GM12878 (cell line): ENCODE measurements around the gene C19orf12. TPM values are rescaled to one million over a fixed set of nuclear protein-coding genes. Genes with fewer than 3 reads are reported as not detected.

Source experiments
- ATAC-seq: fragments of 200-7000 bp; cut with Tn5 transposase; 3 replicates; pipeline ENCODE4 v1.9.1; 2020; ENCODE audit warnings: mild to moderate bottlenecking, moderate library complexity
- BruUV-seq: library from RNA; stranded (reverse); fragments of 400-500 nt; replicated peaks from 2 replicates; lab custom pipeline; 2021; lab: Mats Ljungman, UMichigan
- CTCF ChIA-PET: fragments of 300-600 bp; sonication (Branson Sonifier 250); formaldehyde crosslinking; extraction: SDS; loops from one replicate; lab custom pipeline; 2021; ENCODE audit warnings: inconsistent platforms; lab: Yijun Ruan, JAX
- POLR2A ChIA-PET: fragments of 350-600 bp; formaldehyde crosslinking; extraction: SDS; loops from one replicate; lab custom pipeline; 2021; ENCODE audit warnings: inconsistent platforms; lab: Charles Lee
- RAD21 ChIA-PET: fragments of 300-600 bp; sonication (Branson Sonifier 250); formaldehyde crosslinking; loops from one replicate; lab custom pipeline; 2023; ENCODE audit warnings: antibody characterized with exemption; ENCODE audit not compliant: unreplicated experiment; lab: Charles Lee
- SMC1A ChIA-PET: fragments of 300-600 bp; sonication (Branson Sonifier 250); formaldehyde crosslinking; loops from one replicate; lab custom pipeline; 2023; ENCODE audit not compliant: unreplicated experiment, uncharacterized antibody; lab: Charles Lee
- DNase-seq: peaks from one replicate; pipeline ENCODE4 v3.0.0-alpha.2; 2011; ENCODE audit warnings: low read depth, low spot score
- FAIRE-seq: peaks from 3 replicates; lab custom pipeline; 2011; peaks lifted over from hg19 to GRCh38; lab: Jason Lieb, UNC
- H2AFZ ChIP-seq: 2 replicates; pipeline ENCODE4 v1.6.0; 2011; ENCODE audit warnings: low read depth, low read length, control low read depth; ENCODE audit not compliant: control insufficient read depth
- H3K27ac ChIP-seq: 2 replicates; pipeline ENCODE4 v1.5.1; 2011; ENCODE audit warnings: control low read depth; ENCODE audit not compliant: control insufficient read depth, insufficient read depth
- H3K27me3 ChIP-seq, 2 experiments: replicated peaks in 1 of 2; 2 replicates each; pipeline versions ENCODE4 v1.6.0 to v1.6.1; 2011; ENCODE audit warnings: low read length in 1 of 2; ENCODE audit not compliant: control insufficient read depth in 2 of 2, insufficient read depth in 2 of 2
- H3K36me3 ChIP-seq, 2 experiments: 2 replicates each; pipeline ENCODE4 v1.5.1; 2011; ENCODE audit warnings: low read length in 1 of 2; ENCODE audit not compliant: control insufficient read depth in 2 of 2, insufficient read depth in 2 of 2
- H3K4me1 ChIP-seq: 2 replicates; pipeline ENCODE4 v1.6.1; 2011; ENCODE audit warnings: mild to moderate bottlenecking, low read length, moderate library complexity, mixed read lengths; ENCODE audit not compliant: control insufficient read depth, insufficient read depth
- H3K4me2 ChIP-seq: 2 replicates; pipeline ENCODE4 v1.6.0; 2011; ENCODE audit warnings: control low read depth; ENCODE audit not compliant: control insufficient read depth, insufficient read depth
- H3K4me3 ChIP-seq: fragments of 200-600 bp; sonication (generic); 2 replicates; pipeline ENCODE4 v1.5.1; 2016
- H3K79me2 ChIP-seq: 2 replicates; pipeline ENCODE4 v1.6.0; 2011; ENCODE audit warnings: low read length; ENCODE audit not compliant: control insufficient read depth, insufficient read depth
- H3K9ac ChIP-seq: 2 replicates; pipeline ENCODE4 v1.8.0; 2011; ENCODE audit warnings: low read length, control low read depth, mixed read lengths; ENCODE audit not compliant: control insufficient read depth, insufficient read depth
- H3K9me3 ChIP-seq: replicated peaks from 3 replicates; pipeline ENCODE4 v1.5.1; 2011; ENCODE audit warnings: mild to moderate bottlenecking, low read length; ENCODE audit not compliant: control insufficient read depth, insufficient read depth
- H4K20me1 ChIP-seq: 2 replicates; pipeline ENCODE4 v1.6.0; 2011; ENCODE audit not compliant: control insufficient read depth, insufficient read depth
- ASH2L ChIP-seq: fragments of 300-600, 200-600 bp; sonication (generic); IDR thresholded peaks from 2 replicates; pipeline ENCODE4 v1.6.1; 2017; ENCODE audit warnings: low read depth, mild to moderate bottlenecking, borderline replicate concordance
- BCL3 ChIP-seq: IDR thresholded peaks from 2 replicates; pipeline ENCODE4 v1.6.1; 2011; ENCODE audit warnings: borderline replicate concordance, low read depth, mild to moderate bottlenecking, moderate library complexity, low read length; ENCODE audit not compliant: insufficient read depth, poor library complexity, severe bottlenecking
- ESRRA ChIP-seq: IDR thresholded peaks from 2 replicates; pipeline ENCODE4 v1.6.1; 2012; ENCODE audit warnings: mild to moderate bottlenecking, low read length, improper control_type of control experiment
- EZH2 ChIP-seq: IDR thresholded peaks from 2 replicates; pipeline ENCODE4 v1.6.1; 2012; ENCODE audit warnings: low read depth, mild to moderate bottlenecking, control low read depth, inconsistent platforms, low read length, borderline replicate concordance; ENCODE audit not compliant: control insufficient read depth
- HDAC2 ChIP-seq: fragments of 200-600 bp; sonication (generic); IDR thresholded peaks from 2 replicates; pipeline ENCODE4 v1.6.1; 2017
- MTA2 ChIP-seq: fragments of 450-650 bp; IDR thresholded peaks from 2 replicates; pipeline ENCODE4 v1.6.1; 2016; ENCODE audit warnings: low read depth, mild to moderate bottlenecking, moderate library complexity
- NFIC ChIP-seq: IDR thresholded peaks from 2 replicates; pipeline ENCODE4 v1.6.1; 2012; ENCODE audit warnings: low read depth, mild to moderate bottlenecking, inconsistent platforms, low read length, moderate library complexity
- RELA ChIP-seq: fragments of 450-650 bp; IDR thresholded peaks from 2 replicates; pipeline ENCODE4 v1.8.0; 2014; ENCODE audit warnings: borderline replicate concordance; ENCODE audit not compliant: partially characterized antibody
- SUPT20H ChIP-seq: IDR thresholded peaks from 2 replicates; pipeline ENCODE4 v1.6.1; 2011; ENCODE audit warnings: low read depth, mild to moderate bottlenecking, low read length, moderate library complexity, borderline replicate concordance; ENCODE audit not compliant: control insufficient read depth
- USF1 ChIP-seq: IDR thresholded peaks from 2 replicates; pipeline ENCODE4 v1.6.1; 2011; ENCODE audit warnings: borderline replicate concordance, low read depth, mild to moderate bottlenecking, moderate library complexity, mixed read lengths, low read length; ENCODE audit not compliant: insufficient read depth; ENCODE audit errors: extremely low read length
- WRNIP1 ChIP-seq: IDR thresholded peaks from 2 replicates; pipeline ENCODE4 v1.6.1; 2011; ENCODE audit warnings: low read depth, low read length, improper control_type of control experiment, borderline replicate concordance
- YY1 ChIP-seq: IDR thresholded peaks from 2 replicates; pipeline ENCODE4 v1.6.1; 2011; ENCODE audit warnings: low read depth, mild to moderate bottlenecking, low read length
- ZSCAN29 ChIP-seq: fragments of 450-650 bp; IDR thresholded peaks from 2 replicates; pipeline ENCODE4 v1.6.1; 2017; ENCODE audit warnings: mild to moderate bottlenecking, moderate library complexity
- WGBS: methylation state at CpG from one replicate; pipeline ENCODE4 v1.1.6; 2016; ENCODE audit warnings: low lambda C conversion rate; ENCODE audit not compliant: insufficient replicate concordance, insufficient coverage; ENCODE audit errors: missing lambda C conversion rate; 5-methylcytosine and 5-hydroxymethylcytosine counted together
- in situ Hi-C: fragments of 300-500 bp; cut with MboI; formaldehyde crosslinking; loops from 9 replicates; pipeline ENCODE4 v1.14.3; 2018; ENCODE audit warnings: mixed read lengths
- intact Hi-C: fragments of 100-400 bp; cut with micrococcal nuclease; formaldehyde crosslinking; loops from one replicate; pipeline ENCODE4 v1.14.2; 2022; ENCODE audit not compliant: unreplicated experiment
- polyA plus RNA-seq, 11 experiments: library from polyadenylated mRNA; depleted of rRNA in 4 of 11; unstranded in 6 of 11; stranded (reverse) in 5 of 11; fragments of >200 nt; fragmentation: Nextera tagmentation in 4 of 11; fragmentation: Illumina TruSeq in 1 of 11; extraction: Ambion mirVana in 4 of 11; extraction: Trizol in 1 of 11; gene quantifications; 1 replicate in 1 of 11; 2 replicates in 10 of 11; pipeline versions ENCODE4 v1.2.1 to v1.2.3, GENCODE V29; 2011 to 2016; ENCODE audit warnings: inconsistent platforms in 2 of 11, missing spikeins in 2 of 11, low read depth in 1 of 11
- total RNA-seq, 4 experiments: library from RNA; depleted of rRNA in 3 of 4; stranded (reverse); fragments of >200 nt in 3 of 4; fragmentation: Illumina TruSeq in 1 of 4; extraction: Trizol in 1 of 4; gene quantifications; 2 replicates each; pipeline versions ENCODE4 v1.2.1 to v1.2.3, GENCODE V29; 2013 to 2021
- TF ChIP-seq, protein P1 (sequence below): fragments of 450-650 bp; IDR thresholded peaks from 2 replicates; pipeline ENCODE4 v1.6.1; 2017; ENCODE audit warnings: mild to moderate bottlenecking

C19orf12 gene
- total and polyA plus RNA-seq, 10 of the 15 experiments (the other 5 are each of a cell fraction or from before 2014, with no cell fraction given) = 2.3 to 23.5 (median 20.3) TPM

DNA sequence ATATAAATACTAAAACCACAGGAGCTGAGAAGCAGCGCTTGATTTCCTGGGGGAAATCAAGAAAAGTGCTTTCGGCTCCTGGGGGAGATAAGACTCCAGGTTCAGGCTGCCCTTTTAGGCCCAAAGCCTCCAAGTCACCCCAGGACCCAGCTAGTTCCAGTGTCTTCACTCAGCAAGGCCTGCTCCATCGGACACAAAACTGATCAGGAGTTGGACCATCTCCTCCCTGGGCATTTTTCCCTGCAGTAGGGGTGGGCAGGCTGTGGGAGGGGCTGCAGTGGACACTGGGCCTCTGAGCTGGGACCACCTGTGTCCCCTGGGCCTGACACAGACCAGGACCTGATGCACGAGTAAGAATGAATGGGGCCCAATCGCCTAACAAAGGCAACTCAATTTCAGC lies 15.2 kb downstream of the C19orf12 start:
- intact Hi-C loops = no loop called here
- no TSS peak for BruUV-seq
- DNase-seq (no peak), ATAC-seq (no peak)
- Histone ChIP-seq H3K79me2 (no peaks in the 10 kb centered on the region; the same call in 1 of the 2 replicates), H3K27ac (no peak overlapping the region), H3K9me3 (no peaks in the 10 kb centered on the region; the same call in 2 of the 3 replicates)
- POLR2A ChIA-PET = interaction anchor here (1.0 kb wide), 1 partner anchor 14 kb away, joined by 3 read pairs; no protein-coding TSS in a partner anchor
- in situ Hi-C loops = loop anchor here (25.0 kb wide), 1 partner anchor 488 kb away; the partner anchor contains the start of gene UQCRFS1
- no peak for TF ChIP-seq BCL3
- TF ChIP-seq, protein P1, sequence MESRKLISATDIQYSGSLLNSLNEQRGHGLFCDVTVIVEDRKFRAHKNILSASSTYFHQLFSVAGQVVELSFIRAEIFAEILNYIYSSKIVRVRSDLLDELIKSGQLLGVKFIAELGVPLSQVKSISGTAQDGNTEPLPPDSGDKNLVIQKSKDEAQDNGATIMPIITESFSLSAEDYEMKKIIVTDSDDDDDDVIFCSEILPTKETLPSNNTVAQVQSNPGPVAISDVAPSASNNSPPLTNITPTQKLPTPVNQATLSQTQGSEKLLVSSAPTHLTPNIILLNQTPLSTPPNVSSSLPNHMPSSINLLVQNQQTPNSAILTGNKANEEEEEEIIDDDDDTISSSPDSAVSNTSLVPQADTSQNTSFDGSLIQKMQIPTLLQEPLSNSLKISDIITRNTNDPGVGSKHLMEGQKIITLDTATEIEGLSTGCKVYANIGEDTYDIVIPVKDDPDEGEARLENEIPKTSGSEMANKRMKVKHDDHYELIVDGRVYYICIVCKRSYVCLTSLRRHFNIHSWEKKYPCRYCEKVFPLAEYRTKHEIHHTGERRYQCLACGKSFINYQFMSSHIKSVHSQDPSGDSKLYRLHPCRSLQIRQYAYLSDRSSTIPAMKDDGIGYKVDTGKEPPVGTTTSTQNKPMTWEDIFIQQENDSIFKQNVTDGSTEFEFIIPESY = no peak
- no peak for TF ChIP-seq USF1
- no peak for TF ChIP-seq EZH2
- TF ChIP-seq SUPT20H = no peak
- no peak for TF ChIP-seq ESRRA
- no peak for TF ChIP-seq NFIC
- no peak for TF ChIP-seq WRNIP1
- TF ChIP-seq RELA = no peak
- TF ChIP-seq HDAC2 = no peak
- no peak for TF ChIP-seq YY1
- TF ChIP-seq ASH2L = no peak
- TF ChIP-seq ZSCAN29 = no peak
- TF ChIP-seq MTA2 = no peak
- TF ChIP-seq, all 136 proteins: peak for 0
- Histone ChIP-seq H3K4me3 (no peak overlapping the region), H3K36me3 (peaks cover 0 to 4% of the 10 kb centered on the region in 2 experiments; a peak in 2 of 4 replicates), H3K4me1 (peaks cover 5% of the 10 kb centered on the region), H4K20me1 (no peaks in the 10 kb centered on the region), H3K27me3 (no peaks in the 10 kb centered on the region), H3K4me2 (no peak overlapping the region), H2AFZ (no peak overlapping the region), H3K9ac (no peak overlapping the region)
- no peak for FAIRE-seq
- WGBS = 80% methylated on average over 5 of the region's 5 CpGs
- ChIA-PET SMC1A (interaction anchor here (0.7 to 1.0 kb wide), 2 partner anchors 11 to 16 kb away, joined by 3 read pairs; no protein-coding TSS in a partner anchor), CTCF (interaction anchor here (1.1 to 2.5 kb wide), 2 partner anchors 13 to 17 kb away, joined by 6 read pairs; no protein-coding TSS in a partner anchor), RAD21 (interaction anchor here (1.2 kb wide), 1 partner anchor 17 kb away, joined by 3 read pairs; no protein-coding TSS in a partner anchor)
